ENCODE data around the gene SLC38A6. TPM values are rescaled to one million over a fixed set of nuclear protein-coding genes. Genes with fewer than 3 reads are reported as not detected.
A peak's percentile ranks its signal among the peaks of the same experiment; 100 is the strongest.

SLC38A6 gene
- total RNA-seq, 1 donor = 4.8 TPM

- peak in 2 of 3 donors; percentile 31 to 70 for DNase-seq (ENCODE audit: low read depth in 2 of 3, low spot score in 2 of 3)
Observed at GRCh38 chr14:61101803-61102548, 120.9 kb downstream of the SLC38A6 start.

Small RNAs within 50 kb of the gene (small RNA-seq; reads per million reads assigned to genes)
- gene RNU6-398P = not detected

Other genes starting within 250 kb of the SLC38A6 start
- gene MNAT1, start 246.5 kb upstream of the SLC38A6 start, total RNA-seq = 14.3 TPM
- gene TRMT5, start 166 bp upstream of the SLC38A6 start, total RNA-seq = 2.7 TPM

Data from hematopoietic multipotent progenitor cell (in vitro differentiated cells).